IMR-90 (cell line): ENCODE measurements around the gene WSB2.

Source experiments
- CEBPB ChIP-seq: IDR thresholded peaks from 2 replicates; pipeline ENCODE4 v1.6.1; 2012; ENCODE audit warnings: low read depth, low read length, improper control_type of control experiment
- FOS ChIP-seq: fragments of 150-350 bp; IDR thresholded peaks from 2 replicates; pipeline ENCODE4 v1.6.1; 2016; ENCODE audit warnings: low read depth, low read length
- MAZ ChIP-seq: IDR thresholded peaks from 2 replicates; pipeline ENCODE4 v1.6.1; 2012; ENCODE audit warnings: low read depth, mild to moderate bottlenecking, low read length, improper control_type of control experiment, moderate library complexity, borderline replicate concordance
- POLR2A ChIP-seq: IDR thresholded peaks from 2 replicates; pipeline ENCODE4 v1.6.1; 2012; ENCODE audit warnings: mild to moderate bottlenecking, low read depth, low read length
- RAD21 ChIP-seq: IDR thresholded peaks from 2 replicates; pipeline ENCODE4 v1.6.1; 2012; ENCODE audit warnings: low read length, improper control_type of control experiment
- RCOR1 ChIP-seq: IDR thresholded peaks from 2 replicates; pipeline ENCODE4 v1.6.1; 2012; ENCODE audit warnings: mild to moderate bottlenecking, low read length, improper control_type of control experiment; ENCODE audit not compliant: insufficient replicate concordance
- RFX5 ChIP-seq: IDR thresholded peaks from 2 replicates; pipeline ENCODE4 v1.8.0; 2012; ENCODE audit warnings: low read depth, mild to moderate bottlenecking, low read length, moderate library complexity
- SMC3 ChIP-seq: fragments of 150-350 bp; IDR thresholded peaks from 2 replicates; pipeline ENCODE4 v1.6.1; 2016; ENCODE audit warnings: low read depth, mild to moderate bottlenecking, antibody characterized with exemption, low read length, moderate library complexity
- TF ChIP-seq, protein P1 (sequence below): conservative IDR thresholded peaks from 2 replicates; pipeline ENCODE4 v1.5.1; 2012; ENCODE audit warnings: mild to moderate bottlenecking, low read depth, low read length, improper control_type of control experiment
- TF ChIP-seq, protein P2 (sequence below): fragments of 150-350 bp; IDR thresholded peaks from 2 replicates; pipeline ENCODE4 v1.6.1; 2017; ENCODE audit warnings: mild to moderate bottlenecking, antibody characterized with exemption, low read length, low read depth
- TF ChIP-seq, protein P3 (sequence below): fragments of 150-350 bp; IDR thresholded peaks from 2 replicates; pipeline ENCODE4 v1.6.1; 2016; ENCODE audit warnings: low read depth, mild to moderate bottlenecking, low read length, moderate library complexity, borderline replicate concordance

DNA sequence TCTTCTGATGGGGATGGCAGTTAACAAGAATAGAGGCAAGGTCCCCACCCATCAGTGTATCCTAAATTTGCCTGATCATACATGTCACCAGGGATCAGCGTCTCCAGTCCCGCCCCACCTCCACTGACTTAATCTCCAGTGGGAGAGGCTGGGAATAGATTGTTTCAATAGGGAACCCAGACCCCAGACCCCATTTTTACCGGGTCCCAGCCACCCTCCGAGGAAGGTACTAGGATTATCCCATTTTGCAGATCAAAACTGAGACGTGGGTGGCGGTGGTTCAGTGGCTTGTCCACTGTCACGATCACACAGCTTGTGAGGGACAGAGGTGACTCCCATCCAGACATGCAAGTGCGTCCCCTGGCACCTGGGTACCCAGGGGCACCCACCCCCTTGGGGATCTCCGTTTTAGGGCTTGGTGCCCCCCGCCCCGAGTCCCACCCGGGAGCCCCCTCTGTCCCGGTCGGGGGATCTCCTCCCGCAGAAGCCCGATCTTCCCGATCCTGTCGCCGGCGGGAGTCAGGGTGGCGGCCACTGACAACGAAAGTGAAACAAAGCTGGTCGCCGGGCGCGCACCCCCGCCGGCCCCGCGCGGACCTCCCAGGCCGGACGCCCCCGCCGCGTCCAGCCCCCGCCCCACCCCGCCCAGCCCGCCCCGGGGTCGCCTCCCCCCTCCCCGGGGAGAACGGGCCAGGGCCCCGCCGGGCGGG lies 523 bp downstream of the WSB2 start:
- TF ChIP-seq, protein P1, sequence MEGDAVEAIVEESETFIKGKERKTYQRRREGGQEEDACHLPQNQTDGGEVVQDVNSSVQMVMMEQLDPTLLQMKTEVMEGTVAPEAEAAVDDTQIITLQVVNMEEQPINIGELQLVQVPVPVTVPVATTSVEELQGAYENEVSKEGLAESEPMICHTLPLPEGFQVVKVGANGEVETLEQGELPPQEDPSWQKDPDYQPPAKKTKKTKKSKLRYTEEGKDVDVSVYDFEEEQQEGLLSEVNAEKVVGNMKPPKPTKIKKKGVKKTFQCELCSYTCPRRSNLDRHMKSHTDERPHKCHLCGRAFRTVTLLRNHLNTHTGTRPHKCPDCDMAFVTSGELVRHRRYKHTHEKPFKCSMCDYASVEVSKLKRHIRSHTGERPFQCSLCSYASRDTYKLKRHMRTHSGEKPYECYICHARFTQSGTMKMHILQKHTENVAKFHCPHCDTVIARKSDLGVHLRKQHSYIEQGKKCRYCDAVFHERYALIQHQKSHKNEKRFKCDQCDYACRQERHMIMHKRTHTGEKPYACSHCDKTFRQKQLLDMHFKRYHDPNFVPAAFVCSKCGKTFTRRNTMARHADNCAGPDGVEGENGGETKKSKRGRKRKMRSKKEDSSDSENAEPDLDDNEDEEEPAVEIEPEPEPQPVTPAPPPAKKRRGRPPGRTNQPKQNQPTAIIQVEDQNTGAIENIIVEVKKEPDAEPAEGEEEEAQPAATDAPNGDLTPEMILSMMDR = no peak
- TF ChIP-seq RFX5 (no peak), CEBPB (no peak), POLR2A (no peak), MAZ (no peak), RAD21 (no peak), SMC3 (no peak), RCOR1 (no peak), FOS (no peak)
- TF ChIP-seq, protein P2, sequence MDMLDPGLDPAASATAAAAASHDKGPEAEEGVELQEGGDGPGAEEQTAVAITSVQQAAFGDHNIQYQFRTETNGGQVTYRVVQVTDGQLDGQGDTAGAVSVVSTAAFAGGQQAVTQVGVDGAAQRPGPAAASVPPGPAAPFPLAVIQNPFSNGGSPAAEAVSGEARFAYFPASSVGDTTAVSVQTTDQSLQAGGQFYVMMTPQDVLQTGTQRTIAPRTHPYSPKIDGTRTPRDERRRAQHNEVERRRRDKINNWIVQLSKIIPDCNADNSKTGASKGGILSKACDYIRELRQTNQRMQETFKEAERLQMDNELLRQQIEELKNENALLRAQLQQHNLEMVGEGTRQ = no peak
- TF ChIP-seq, protein P3, sequence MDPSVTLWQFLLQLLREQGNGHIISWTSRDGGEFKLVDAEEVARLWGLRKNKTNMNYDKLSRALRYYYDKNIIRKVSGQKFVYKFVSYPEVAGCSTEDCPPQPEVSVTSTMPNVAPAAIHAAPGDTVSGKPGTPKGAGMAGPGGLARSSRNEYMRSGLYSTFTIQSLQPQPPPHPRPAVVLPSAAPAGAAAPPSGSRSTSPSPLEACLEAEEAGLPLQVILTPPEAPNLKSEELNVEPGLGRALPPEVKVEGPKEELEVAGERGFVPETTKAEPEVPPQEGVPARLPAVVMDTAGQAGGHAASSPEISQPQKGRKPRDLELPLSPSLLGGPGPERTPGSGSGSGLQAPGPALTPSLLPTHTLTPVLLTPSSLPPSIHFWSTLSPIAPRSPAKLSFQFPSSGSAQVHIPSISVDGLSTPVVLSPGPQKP = no peak
